ENCODE data around the gene VENTX. TPM values are rescaled to one million over a fixed set of nuclear protein-coding genes. Genes with fewer than 3 reads are reported as not detected.

Gene VENTX
- total RNA-seq, 1 experiment from 2014 or later = 28.0 TPM

GRCh38 chr10:133209117-133209516 is 28.5 kb upstream of the VENTX start:
- ChIA-PET CTCF (no interaction called here), POLR2A (no interaction called here)
- no peak for ATAC-seq
- DNase-seq (ENCODE audit: low spot score) = no peak
- no peaks in the 10 kb centered on the region for H3K27me3 Mint-ChIP-seq (ENCODE audit: low read depth)
- peaks cover 5% of the 10 kb centered on the region for H3K36me3 Mint-ChIP-seq
- H3K4me1 Mint-ChIP-seq = no peaks in the 10 kb centered on the region
- no peak overlapping the region for H3K27ac Mint-ChIP-seq
- no peak for TF ChIP-seq CREB1 (CRISPR knock-in tag; IDR thresholded peaks at IDR 0.05)
- TF ChIP-seq MAX (CRISPR knock-in tag; IDR thresholded peaks at IDR 0.05) = no peak
- no peak for TF ChIP-seq ESRRA (CRISPR knock-in tag; IDR thresholded peaks at IDR 0.05; ENCODE audit: borderline replicate concordance)
- no peaks in the 10 kb centered on the region for H3K9me3 Mint-ChIP-seq
- no peak overlapping the region for H3K4me3 Mint-ChIP-seq

- ChIA-PET CTCF (interaction anchor here (0.7 to 0.9 kb wide), 2 partner anchors 50 to 85 kb away, joined by 3 to 4 read pairs; no protein-coding TSS in a partner anchor), POLR2A (interaction anchor here (0.6 kb wide), 1 partner anchor 944 kb away, joined by 10 read pairs; no protein-coding TSS in a partner anchor)
- H3K27ac Mint-ChIP-seq = no peak overlapping the region
- no peak overlapping the region for H3K4me3 Mint-ChIP-seq
- peaks cover 5% of the 10 kb centered on the region for H3K36me3 Mint-ChIP-seq
- no peaks in the 10 kb centered on the region for H3K4me1 Mint-ChIP-seq
- H3K9me3 Mint-ChIP-seq = no peaks in the 10 kb centered on the region
- no peak for DNase-seq (ENCODE audit: low spot score)
- no peaks in the 10 kb centered on the region for H3K27me3 Mint-ChIP-seq (ENCODE audit: low read depth)
- no peak for ATAC-seq
- TF ChIP-seq CBFB (CRISPR knock-in tag; IDR thresholded peaks at IDR 0.05; ENCODE audit: low read depth) (no peak), SMAD4 (CRISPR knock-in tag; IDR thresholded peaks at IDR 0.05) (no peak), CTCF (IDR thresholded peaks at IDR 0.05) (no peak), NR1H2 (CRISPR knock-in tag; IDR thresholded peaks at IDR 0.05) (no peak), TEAD1 (CRISPR knock-in tag; IDR thresholded peaks at IDR 0.05) (no peak), MXD4 (CRISPR knock-in tag; IDR thresholded peaks at IDR 0.05; ENCODE audit: borderline replicate concordance) (no peak), ZNF138 (CRISPR knock-in tag; conservative IDR thresholded peaks at IDR 0.05) (no peak), USF2 (CRISPR knock-in tag; IDR thresholded peaks at IDR 0.05) (no peak), FOXP4 (CRISPR knock-in tag; IDR thresholded peaks at IDR 0.05) (no peak), ATF1 (CRISPR knock-in tag; IDR thresholded peaks at IDR 0.05) (no peak)
These were observed 28.0 kb upstream of the VENTX start for GRCh38 chr10:133209641-133210040.

GRCh38 chr10:133210398-133211140 is 27.1 kb upstream of the VENTX start:
- H3K36me3 Mint-ChIP-seq = peaks cover 5% of the 10 kb centered on the region
- no peaks in the 10 kb centered on the region for H3K27me3 Mint-ChIP-seq (ENCODE audit: low read depth)
- POLR2A ChIA-PET = interaction anchor here (0.6 kb wide), 1 partner anchor 945 kb away, joined by 10 read pairs; no protein-coding TSS in a partner anchor
- ATAC-seq = no peak
- CTCF ChIA-PET = interaction anchor here (0.7 to 1.2 kb wide), 4 partner anchors 14 to 86 kb away, joined by 3 to 4 read pairs (median 3); no protein-coding TSS in a partner anchor
- no peak overlapping the region for H3K4me3 Mint-ChIP-seq
- DNase-seq (ENCODE audit: low spot score) = no peak
- no peaks in the 10 kb centered on the region for H3K4me1 Mint-ChIP-seq
- no peak overlapping the region for H3K27ac Mint-ChIP-seq
- TF ChIP-seq HMGXB4 (CRISPR knock-in tag; IDR thresholded peaks at IDR 0.05) (no peak), USF2 (CRISPR knock-in tag; IDR thresholded peaks at IDR 0.05) (no peak), TP53 (CRISPR knock-in tag; IDR thresholded peaks at IDR 0.05) (no peak), ZSCAN18 (CRISPR knock-in tag; IDR thresholded peaks at IDR 0.05) (no peak), MLX (CRISPR knock-in tag; IDR thresholded peaks at IDR 0.05) (no peak), ZMAT4 (CRISPR knock-in tag; IDR thresholded peaks at IDR 0.05) (no peak)
- no peaks in the 10 kb centered on the region for H3K9me3 Mint-ChIP-seq
